Hypothalamus (tissue), 51 donors: ENCODE data around the gene ZNF365.
"Not testable (repeated sequence)": the region's sequence is repeated elsewhere in the genome, so short reads cannot be mapped to it uniquely, and the experiment has no call there.

Experiments used
- DNase-seq, 51 donors: peaks; one replicate each; lab custom pipeline; 2025; lab: John Stamatoyannopoulos, UW

The ZNF365 gene

DNA sequence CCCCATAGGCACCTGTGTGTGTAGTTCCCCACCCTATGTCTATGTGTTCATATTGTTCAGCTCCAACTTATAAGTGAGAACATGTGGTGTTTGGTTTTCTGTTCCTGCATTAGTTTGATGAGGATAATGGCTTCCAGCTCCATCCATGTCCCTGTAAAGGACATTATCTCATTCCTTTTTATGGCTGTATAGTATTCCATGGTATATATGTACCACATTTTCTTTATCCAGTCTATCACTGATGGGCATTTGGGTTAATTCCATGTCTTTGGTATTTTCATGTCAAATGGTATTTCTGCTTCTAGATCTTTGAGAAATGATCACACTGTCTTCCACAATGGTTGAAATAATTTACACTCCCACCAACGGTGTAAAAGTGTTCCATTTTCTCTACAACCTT, 36.4 kb downstream of the ZNF365 start:
- DNase-seq, result not testable (repeated sequence)

DNA sequence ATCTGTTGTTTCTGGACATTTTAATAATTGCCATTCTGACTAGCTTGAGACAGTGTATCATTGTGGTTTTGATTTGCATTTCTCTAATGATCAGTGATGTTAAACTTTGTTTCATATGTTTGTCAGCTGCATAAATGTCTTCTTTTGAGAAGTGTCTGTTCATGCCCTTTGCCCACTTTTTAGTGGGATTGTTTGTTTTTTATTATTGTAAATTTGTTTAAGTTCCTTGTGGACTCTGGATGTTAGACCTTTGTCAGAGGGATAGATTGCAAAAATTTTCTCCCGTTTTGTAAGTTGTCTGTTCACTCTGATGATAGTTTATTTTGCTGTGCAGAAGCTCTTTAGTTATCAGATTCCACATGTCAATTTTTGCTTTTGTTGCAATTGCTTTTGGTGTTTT, 36.8 kb downstream of the ZNF365 start:
- not testable (repeated sequence) for DNase-seq

DNA sequence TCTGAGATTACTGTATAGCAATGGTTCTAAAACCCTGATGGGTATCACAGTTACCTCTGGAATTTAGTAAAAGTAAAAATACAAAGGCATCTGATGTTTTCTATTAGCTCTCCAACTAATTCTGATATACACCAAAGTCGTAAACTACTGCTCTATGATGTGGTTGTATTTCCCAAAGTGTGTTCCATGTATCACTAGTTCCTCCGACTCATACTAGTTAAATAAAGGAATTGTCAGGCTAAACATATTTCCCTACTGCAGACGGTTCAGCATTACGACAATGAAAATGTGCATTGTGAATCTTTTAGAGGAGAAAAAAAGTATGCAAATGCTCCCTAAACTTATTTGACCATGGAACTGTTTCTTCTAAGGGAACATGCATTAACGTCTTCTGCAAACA, 38.9 kb downstream of the ZNF365 start:
- DNase-seq, result no peak

DNA sequence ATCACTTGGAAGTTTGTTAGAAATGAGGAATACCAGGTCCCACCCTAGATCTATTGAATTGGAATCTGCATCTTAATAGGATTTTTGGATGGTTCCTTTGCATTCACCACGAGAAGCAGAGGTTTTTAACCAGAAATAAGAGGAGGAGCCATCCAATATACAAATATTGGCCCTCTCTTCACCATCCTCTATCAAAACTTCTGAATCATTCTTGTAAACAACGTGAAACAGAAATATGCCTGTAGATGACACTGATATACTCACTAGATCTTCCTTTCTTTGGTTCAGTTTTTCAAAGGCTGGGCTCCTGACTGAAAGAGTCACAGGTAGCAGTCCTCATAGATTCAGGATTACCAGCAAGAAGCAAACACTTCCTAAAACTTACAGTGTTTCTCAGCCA, 39.5 kb downstream of the ZNF365 start:
- no peak for DNase-seq

DNA sequence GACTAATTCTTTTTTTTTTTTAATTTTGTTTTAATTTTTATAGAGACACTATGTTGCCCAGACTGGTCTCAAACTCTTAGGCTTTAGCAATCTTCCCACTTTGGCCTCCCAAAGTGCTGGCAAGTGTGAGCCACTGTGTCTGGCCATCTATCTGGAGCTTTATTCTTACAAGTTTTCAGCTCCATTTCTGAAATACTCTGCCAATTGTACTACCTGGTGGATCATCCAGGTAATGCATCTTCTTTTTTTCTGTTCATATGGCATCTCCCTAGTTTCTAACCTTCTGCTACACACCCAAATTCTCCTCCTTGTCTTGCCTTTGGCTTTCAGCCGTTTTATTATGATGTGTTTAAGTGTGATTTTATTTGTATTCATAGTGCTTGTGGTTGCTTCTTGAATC, 40.2 kb downstream of the ZNF365 start:
- DNase-seq, result no peak

DNA sequence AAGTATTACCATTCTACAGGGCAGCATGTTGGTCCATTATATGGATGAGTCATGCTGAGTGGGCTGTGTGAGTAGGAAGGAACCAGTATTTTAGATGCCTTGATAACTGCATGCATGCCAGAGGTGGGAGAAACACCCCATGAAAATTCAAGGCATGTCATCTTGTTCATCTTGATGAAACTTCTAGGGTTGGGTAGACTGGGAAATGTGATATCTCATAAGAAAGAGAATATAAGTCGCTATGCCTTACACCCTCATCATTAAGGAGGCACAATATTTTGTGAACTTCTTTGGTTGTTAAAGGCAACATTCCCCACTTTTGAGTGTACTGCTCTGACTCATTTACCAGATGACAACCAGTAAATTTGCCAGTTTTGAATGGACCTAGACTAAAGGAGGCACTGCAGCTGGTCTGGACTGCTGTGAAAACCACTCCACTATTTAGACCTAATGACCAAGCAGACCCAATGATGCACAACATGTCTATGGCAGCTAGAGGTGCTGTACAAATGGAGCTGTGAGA, 48.0 kb downstream of the ZNF365 start:
- DNase-seq, result no peak

DNA sequence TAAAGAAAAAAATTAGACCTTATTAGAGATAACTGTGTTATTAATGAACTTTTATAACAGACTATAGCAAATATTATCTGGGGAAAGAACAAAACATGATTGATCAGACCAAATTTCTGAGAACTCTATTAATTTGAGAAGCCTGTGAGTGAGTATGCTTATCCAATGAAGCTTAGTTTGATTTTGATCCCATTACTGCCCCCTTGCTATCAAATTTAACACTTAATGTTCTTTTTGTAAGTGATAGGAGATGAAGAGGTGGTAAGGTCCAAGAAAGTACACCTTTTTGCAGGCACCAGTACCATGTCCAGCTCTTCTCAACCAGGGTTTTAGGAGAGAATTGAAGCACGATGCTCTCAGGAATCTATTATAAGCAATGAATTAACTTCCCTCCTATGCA, 49.9 kb downstream of the ZNF365 start:
- DNase-seq, result no peak

DNA sequence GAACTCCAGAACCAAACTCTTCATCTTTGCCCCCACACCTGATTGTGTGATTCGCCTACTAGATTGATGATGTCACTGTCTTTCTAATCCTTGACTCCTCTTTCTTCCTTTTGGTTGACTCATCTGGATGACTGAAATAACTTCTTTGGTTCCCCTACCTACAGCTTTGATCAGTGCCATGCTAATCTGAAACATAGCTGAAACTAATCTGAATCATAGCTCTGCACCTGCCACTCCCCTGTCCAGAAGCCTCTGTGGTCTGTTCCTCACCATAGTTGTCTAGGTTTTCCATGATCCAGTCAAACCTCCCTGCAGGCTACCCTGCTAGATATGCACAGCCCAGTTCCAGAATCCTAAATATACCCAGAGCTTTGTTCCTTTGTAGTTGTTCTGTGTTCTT, 51.9 kb downstream of the ZNF365 start:
- no peak for DNase-seq

DNA sequence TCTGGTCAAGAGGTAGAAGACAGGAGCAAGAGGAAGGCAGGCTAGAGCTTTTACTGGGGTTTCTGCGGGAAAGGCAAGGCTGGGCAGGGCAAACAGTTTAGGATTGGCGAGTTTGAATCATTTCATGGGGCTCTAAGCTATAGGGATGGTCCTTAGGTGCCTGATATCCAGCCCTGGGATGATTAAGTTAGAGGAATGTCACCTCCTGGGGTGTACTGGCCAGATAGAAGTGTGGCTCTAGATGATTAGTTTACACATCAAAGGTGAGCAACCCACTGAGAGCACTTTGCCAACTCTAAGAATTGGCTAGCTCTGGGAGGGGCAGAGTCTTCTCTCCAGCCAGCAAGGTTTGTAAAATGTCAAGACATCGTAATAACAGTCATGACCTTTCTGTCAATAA, 52.4 kb downstream of the ZNF365 start:
- no peak for DNase-seq

DNA sequence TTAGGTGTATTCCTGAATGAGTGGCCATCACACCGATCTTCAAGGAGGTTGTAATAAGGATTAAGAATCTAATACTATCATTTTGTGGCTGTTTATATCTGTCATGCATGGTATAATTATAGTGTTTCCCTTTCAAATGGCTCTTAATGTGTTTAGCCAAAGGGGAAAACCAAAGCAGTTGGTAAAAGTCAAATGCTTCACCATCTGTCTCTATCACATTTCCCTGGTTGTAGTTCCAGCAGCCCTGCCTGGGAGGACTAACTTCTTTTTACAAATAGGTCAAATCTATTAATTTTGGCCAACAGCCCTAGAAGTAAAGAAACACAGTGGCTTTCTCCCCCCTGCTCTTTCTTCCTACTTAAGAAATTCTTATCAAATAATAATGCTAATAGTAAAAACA, 56.7 kb downstream of the ZNF365 start:
- DNase-seq, result no peak

DNA sequence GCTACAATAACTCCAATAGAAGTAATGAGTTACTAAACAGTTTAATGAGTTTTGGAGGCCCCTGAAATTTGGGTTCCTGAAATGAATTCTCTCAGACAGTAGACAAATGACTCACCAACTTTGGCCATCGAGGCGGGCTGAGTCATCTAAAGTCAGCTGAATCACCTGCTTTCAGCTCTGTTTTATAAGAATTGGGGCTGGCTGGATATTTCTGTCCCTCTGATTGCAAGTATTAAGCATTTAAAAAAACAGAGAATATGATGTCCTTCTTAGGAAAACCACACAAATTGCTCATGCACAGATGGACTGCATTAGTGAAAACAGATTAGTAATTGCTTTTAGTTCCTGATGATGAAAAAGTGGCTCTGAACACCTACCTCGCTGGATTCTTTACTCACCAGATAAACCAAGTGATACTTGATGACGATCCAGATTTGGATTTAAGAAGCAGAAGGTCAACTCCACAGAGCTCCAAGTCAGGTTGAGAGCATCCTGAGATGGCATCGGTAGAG, 59.1 kb downstream of the ZNF365 start:
- peak in 6 of 51 donors; percentile 1 to 30 (median 13) for DNase-seq

DNA sequence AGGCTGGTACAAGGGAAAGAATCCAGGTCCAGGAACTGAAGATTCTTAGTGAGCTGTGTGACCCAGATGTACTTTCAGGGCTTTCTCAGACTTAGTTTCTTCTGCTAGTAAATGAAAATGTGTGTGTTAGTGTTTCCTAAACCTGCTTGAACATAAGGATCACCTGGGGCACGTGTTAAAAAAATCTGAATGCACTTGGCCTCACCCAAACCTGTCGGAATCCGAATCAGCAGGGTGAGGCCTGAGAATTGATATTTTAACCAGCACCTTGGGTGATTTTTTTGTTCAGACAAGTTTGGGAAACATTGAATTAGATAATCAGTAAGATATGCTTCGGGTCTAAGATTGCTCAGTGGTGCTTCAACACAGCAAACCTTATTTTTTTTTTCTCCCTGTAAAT, 59.7 kb downstream of the ZNF365 start:
- DNase-seq, result no peak

DNA sequence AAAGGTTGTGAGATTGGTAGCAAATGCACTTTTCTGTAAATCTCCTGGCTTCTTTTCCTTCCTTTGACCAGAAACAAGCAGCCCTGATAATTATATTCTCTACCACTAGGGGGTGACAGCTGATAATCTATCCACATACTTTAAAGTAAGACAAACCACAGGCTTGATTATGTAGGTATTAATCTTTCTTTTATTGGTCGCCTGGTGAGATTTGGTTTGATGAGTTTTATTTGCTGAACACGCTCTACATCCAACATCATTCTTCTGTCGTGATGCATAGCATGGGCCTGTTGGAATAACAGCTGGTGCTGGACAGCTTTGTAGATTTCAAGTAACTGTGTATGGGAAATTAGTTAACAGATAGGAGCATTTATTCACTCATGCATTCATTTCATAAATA, 63.5 kb downstream of the ZNF365 start:
- peak in 4 of 51 donors; percentile 1 to 71 (median 7) for DNase-seq

DNA sequence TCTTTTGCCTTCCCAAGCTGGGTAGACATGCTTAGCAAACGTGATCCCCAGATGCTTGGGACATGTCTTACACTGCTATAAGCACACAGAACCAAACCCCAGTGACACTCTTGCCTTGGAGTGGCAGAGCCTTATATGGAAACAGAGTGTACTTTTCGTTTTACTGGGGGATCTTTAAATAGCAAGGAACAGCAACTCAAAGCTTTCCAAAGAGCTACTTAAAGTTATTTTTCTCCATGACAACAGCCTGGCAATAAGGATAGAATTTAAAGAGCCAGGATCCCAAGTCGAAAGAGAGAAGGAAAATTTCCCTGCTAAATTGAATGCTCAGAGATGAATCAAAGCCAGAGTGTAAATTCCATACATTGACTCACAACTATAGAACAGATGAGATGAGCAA, 67.8 kb downstream of the ZNF365 start:
- DNase-seq, result peak in 1 of 51 donors; percentile 21

DNA sequence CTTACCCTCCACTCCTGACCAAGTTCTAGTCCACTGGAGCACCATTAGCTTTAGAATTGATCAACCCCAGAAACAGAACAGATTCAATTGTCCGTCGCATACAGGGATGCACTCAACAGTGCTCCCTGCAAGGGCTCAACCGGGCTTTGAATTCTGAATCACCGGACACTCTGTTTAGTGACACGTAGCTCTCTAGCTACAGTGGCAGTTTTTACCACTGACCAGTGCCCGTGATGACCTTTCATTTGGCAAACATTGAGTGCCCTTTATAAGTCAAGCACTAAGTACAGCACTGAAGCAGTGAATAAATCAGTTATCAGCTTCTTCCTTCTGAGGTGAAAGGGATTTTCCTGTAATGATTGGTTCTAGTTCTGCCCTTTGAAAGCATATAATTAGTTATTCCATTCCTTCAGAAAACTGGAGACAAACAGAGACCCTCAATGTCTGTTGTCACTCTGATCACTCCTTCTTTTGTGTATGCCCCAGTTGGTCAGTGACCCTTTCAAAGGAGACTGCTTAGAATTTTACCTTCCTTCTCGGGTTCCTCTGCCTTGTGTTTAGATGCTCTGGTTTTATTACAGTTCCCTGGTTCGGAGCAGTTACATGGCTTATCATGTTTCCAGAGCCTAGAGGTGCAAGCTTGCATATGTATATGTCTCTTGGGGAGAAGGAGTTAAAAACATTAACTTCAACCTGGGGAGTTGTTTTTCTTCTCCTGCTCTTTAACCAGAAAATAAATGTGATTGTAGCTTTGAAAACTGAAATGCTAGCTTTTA, 68.9 kb downstream of the ZNF365 start:
- no peak for DNase-seq

DNA sequence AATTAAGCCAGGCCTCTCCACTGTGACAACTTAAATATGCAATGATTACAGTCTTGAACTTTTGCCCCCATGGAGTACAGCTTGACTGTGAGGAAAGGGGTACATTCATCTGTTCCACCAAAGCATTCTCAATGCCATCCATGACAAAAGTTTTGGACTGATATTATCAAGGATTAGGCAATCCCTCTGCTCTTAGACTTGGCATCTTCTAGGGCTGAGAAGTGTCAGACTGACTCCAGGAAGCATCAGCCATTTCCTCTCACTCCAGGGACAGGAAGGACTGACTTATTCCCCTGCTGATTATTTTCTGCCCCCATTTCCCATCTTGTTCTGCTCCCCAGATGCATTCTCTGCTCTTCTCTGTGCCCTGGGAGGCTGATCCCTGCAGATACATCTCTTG, 69.7 kb downstream of the ZNF365 start:
- DNase-seq, result no peak

DNA sequence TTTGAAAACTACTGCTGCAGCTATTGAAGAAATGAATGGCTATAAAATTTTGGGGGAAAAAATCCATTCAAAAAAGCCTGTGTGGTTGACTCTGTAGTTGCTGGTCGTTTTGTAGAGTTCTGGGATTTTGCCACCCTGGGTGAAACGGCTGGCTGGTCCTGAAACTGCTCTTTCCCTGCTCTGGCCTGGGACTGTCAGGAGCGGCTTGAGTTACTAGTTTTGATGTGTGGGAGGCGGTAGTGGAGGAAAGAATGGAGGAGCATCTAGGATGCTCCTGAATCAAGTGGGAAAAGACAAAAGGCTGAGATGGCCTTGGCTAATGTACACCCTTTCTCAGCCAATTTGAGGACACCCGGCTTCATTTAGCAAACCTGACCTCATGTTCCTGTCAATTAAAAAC, 72.5 kb downstream of the ZNF365 start:
- DNase-seq, result no peak

DNA sequence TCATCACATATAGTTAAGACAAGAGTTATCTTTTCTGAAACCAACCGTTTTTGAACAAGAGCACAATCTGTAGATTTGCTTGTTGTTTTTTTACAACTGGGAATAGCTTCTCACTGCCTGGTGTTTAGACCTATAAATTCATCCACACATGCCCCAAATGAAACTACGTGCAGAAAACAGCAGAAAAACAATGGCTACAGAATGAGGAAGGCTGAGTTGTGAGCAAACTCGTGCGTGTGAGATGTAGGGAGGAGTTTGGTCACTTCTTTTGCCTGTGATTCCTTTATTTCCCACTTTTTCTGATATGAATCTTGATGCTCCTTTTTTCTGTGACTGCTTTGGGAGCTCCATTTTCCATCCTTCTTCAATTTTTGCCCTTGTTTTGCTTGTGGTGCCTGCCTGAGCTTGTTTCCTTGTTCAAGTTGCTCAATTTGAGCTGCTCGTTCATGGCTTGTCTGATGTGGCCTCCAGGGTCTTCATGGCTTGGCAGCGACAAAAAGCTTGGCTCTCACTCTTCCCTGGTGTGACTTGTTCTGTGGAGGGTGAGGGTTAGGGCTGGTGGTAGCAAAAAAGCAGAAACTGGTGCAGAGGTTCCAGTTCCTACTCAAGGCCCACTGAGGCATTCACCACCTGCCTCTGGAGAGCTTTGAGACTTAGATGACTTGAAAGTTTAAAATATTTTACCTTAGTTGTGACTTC, 76.9 kb downstream of the ZNF365 start:
- no peak for DNase-seq

DNA sequence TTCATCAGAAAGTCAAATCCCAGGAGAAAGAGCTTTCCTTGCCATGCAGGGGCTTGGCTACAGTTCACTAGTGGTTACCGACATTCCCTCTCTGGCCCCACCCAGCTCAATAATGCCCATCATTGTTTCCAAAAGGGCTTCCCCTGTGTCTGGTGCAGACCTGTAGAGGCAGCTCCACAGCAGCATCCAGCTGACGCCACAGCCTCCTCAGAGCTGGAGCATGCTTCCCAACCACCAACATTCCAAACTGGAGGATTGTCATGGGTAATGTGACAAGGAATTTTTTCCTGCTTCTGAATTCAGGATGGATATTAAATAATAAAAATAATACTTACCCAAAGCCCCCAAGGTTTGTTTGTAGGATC, 77.4 kb downstream of the ZNF365 start:
- DNase-seq, result no peak
